ENCODE measurements around the gene L3MBTL4.
"Not testable (repeated sequence)": the region's sequence is repeated elsewhere in the genome, so short reads cannot be mapped to it uniquely, and the experiment has no call there.

The L3MBTL4 gene

DNA sequence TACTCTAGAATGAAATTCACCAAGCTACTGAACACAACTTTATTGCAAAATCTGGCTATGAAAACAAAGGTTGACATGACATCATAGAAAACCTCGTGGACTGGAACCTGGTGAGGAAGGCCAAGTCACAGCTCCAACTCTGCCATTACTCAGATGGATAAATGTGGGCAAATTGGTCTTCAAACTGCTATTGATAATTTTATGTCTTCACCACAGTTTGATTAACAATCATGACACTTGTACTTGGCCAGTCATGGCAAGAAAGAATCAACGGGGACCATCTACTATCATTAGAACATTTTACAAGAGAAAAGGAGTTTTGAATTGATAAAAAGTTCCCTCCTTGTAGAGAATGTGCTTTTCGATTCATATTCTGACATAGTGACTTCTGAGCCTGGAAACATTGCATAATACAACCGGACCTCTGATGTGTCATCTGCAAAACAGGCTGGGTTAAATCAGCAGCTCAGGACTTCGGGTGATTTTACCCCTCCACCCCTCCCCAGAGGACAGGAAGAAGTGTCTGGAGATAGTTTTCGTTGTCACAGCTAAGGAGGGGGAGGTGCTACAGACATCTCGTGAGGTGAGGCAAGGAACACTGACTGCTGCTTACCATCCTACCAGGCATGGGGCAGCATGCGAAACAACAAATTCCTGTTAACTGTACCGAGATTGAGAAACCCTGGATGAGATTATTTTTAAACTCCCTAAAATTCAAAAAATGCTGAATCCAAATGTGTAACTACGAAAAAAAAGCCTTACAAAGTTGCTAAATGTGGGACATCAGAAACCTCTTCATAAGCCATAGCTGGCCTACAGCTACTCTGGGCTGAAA is 8.4 kb downstream of the L3MBTL4 start:
- DNase-seq: no peak

DNA sequence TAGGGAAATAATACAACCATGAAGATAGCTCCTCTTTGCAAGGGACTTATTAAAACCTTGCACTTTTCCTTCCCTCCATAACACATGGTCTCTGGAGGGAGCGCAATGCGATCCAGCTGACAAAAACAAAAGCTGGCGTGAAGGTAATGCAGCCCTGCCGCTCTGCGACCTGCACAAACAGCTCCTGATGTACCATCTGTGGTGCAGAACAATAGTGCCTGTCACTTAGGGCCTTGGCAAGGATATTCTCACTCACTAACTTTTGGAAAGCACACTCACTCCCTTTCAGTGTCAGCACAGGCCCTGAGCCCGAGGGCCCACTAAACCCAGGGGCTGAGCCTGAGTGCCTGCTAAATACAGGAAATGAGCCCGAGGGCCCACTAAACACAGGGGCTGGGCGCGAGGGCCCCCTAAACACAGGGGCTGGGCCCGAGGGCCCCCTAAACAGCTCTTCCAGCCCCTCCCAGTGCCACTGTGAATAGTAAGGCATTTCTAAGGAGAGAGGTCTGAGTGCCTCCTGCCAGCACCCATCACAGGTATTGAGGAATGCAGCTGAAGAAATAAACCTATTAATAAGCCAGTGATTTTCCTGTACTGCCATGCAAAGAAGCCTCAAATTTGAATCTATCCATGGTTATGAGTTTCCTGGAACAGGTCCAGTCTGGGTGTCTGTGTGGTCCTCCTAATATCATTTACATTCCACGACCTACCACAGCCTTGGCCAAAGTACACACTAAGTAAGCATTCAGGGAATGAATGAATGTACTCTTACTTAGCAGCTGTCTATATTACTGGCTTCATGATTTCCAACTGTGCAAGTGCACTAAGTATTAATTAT is 9.3 kb downstream of the L3MBTL4 start:
- DNase-seq: no peak

DNA sequence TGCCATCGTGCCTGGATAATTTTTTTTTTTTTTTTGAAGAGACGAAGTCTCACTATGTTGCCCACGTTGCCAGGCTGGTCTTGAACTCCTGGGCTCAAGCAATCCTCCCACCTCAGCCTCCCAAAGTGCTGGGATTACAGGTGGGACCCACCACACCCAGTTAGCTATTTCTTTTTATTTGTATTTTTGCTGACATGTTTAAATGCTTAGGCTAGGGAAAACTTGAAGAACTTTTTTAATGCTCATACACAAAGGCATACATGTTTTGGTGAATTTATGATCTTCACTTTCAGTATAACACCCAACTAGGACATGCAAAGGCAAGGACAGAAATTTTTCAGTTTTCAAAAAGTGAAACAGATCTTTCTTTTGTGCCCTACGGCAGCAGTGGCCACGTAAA is 9.9 kb downstream of the L3MBTL4 start:
- DNase-seq: no peak

DNA sequence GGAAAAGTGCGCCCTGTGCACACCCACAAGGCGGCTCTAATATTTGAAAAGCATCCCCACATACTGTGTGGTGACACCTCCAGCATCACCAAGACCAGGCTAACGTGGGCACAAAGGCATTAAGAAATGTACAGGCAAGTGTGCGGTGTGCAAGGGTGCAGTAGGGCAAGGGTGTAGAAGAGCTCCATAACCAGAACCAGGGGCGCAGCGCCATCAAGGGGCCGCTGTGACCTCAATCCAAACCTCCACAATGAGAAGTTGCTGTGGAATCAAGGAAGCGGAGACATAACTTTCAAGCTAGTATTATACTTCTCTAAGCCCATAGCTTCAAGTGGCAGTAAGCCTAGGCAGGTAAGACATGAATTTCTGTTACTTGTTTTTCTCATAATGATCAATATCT is 13.0 kb downstream of the L3MBTL4 start:
- no peak for DNase-seq

DNA sequence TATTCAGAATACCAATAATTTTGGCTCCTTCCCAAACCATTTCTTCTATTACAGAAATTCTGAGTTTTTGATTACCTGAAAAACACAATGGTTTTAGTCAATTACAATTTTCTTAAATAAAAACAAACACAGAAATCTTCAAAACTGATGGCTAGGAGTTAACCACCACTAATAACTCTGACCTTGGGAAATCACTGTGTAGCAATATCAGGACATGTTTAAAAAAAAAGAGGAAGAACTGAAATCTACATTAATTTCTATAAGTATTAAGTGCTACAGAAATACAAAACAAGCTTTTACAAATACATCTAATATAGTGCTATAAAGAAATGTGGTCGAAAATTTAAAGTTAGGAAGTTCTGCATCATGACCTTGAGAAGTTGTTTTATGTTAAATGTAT is 14.9 kb downstream of the L3MBTL4 start:
- DNase-seq: no peak

DNA sequence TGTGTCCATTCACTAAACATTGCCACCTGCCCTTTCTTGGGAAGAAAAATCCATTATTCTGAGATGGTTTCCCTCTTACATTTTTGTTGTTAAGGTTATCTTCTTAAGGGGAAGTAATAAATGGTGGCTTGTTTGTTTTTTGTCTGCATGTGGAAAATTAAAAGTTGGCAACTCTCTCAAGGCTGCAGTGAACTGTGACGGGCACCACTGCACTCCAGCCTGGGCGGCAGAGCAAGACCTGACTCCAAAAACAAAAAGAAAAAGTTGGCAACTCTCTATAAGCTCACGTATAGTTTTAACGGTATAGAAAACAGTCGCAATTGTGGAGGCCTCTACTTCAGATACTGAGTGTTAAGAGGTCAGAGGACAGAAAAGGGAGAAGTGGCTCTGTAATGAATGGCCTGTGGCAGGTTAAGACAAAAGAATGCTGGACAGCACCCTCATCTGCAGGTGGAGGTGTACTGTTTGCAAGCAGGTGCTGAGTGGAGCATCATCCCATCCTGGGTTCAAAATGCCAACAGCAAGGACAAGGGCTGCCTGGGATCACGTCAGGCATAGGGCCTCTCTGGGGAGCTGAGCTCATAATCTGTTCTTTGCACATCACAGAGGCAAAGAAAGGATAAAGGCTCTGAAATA is 16.7 kb downstream of the L3MBTL4 start:
- no peak for DNase-seq

DNA sequence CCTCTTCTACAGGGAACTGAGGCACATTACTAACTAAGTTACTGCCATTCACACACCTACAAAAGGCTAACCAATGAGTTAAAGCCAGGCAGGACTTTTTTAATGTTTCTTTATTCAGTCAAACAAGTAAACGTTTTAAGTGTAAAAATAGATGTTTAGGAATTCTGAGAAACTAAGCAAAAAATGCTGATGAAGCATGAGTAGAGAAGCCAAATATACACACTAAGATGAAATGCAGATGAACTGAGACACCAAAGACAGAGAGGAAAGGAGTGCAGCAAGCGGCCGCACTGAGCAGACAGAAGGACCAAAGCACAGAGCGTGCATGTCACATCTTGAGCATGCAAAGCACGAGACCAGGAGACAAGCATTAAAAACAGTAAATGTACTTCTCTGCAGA is 17.9 kb downstream of the L3MBTL4 start:
- no peak for DNase-seq

DNA sequence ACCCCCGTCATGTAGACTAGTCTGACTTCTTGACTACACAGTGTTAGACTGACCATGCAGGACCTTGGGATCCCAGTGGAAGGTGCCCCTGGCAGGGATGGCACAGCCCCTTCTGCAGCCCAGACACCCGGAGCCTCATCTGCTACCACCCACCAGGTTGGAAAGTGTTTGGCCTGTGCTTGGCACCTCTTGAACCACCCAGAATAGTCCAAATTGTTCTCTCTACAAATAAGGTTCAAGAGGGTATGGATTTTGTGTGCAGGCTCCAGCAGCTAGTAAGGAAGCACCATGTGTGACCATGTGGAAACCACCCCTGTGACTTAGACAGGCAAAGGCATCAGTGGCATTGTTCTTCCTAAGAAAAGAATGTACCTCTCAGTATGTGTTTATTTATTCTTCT is 18.4 kb downstream of the L3MBTL4 start:
- DNase-seq: no peak

DNA sequence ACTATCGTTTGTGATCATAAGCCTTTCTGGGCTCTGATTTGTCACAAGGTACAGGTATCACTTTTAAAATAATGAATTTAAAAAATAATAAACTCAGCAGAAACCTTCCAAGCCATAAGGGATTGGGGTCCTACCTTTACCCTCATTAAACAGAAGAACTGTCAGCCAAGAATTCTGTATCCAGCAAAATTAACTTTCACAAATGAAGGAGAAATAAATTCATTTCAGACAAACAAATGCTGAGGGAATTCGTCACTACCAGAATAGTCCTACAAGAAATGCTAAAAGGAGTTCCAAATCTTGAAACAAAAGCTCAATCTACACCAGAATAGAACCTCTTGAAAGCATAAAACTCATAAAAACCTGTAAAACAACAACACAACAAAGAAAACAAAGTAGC is 25.7 kb downstream of the L3MBTL4 start:
- DNase-seq: no peak

DNA sequence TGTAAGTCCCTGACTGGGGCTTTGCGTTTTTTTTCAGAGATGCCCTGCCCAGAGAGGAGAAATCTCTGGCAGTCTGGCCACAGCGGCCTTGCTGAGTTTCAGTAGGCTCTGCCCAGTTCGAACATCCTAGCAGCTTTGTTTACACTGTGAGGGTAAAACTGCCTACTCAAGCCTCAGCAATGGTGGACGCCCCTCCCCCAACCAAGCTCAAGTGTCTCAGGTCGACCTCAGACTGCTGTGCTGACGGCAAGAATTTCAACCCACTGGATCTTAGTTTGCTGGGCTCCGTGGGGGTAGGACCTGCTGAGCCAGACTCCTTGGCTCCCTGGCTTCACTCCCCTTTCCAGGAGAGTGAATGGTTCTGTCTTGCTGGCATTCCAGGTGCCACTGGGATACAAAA is 31.7 kb downstream of the L3MBTL4 start:
- no peak for DNase-seq

DNA sequence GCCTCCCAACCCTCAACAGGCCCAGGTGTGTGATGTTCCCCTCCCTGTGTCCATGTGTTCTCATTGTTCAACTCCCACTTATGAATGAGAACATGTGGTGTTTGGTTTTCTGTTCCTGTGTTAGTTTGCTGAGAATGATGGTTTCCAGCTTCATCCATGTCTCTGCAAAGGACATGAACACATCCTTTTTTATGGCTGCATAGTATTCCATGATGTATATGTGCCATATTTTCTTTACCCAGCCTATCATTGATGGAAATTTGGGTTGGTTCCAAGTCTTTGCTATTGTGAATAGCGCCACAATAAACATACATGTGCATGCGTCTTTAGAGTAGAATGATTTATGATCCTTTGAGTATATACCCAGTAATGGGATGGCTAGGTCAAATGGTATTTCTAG is 37.2 kb downstream of the L3MBTL4 start:
- not testable (repeated sequence) for DNase-seq

DNA sequence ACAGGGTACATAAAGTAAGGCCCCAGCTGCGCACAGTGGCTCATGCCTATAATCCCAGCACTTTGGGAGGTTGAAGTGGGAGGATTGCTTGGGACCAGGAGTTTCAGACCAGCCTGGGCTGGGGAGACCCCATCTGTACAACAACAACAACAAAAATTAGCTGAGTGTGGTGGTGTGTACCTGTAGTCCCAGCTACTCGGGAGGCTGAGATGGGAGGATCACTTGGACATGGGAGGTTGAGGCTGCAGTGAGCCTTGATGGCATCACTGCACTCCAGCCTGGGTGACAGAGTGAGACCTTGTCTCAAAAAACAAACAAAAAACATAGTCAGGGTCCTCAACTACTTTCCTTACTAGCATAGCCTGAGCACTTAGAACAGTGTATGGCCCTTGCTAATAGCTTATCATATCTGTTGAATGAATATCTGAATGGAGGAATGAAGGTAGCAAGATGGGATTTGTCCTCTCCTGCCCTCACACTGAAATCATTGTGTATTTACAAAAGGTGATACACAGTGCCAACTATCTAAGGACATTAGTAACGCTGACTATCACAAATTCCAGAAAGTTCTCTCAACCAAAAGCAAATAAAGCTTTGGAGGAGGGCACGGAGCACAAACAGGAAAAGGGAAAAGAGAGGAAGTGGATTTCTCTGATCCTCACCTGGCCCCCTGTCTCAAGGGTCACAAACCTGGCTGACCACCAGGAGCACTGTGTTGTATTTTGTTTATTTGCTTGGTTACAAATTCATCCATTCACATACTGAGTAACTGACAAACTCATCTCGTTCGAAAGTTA is 38.1 kb downstream of the L3MBTL4 start:
- no peak for DNase-seq

DNA sequence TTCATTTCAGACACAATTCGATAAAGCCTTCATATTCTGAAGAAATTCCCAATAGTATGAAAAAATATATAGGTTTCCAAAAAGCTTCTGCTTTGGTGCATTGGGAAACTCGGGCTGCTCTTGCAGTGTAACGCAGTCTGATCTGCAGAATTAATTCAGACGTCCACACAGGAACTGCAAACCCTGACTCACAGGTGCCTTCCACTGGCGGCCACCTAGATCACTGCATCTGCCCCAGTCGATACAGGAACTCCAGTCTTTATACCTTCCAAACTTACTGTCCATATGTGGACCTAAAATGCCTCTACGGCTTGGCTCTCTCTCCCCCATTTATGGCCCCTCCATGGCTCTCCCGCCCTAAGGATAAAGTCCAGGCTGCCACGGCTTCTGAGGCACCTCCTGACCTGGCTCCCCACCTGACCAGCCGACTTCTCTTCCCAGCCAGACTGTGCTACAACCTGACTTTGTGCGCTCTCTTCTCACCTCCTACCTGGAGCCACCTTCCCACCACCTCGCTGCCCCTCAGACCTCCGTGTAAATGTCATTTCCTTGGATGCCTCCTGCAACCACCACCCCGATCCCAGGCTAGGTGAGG is 39.7 kb downstream of the L3MBTL4 start:
- no peak for DNase-seq

DNA sequence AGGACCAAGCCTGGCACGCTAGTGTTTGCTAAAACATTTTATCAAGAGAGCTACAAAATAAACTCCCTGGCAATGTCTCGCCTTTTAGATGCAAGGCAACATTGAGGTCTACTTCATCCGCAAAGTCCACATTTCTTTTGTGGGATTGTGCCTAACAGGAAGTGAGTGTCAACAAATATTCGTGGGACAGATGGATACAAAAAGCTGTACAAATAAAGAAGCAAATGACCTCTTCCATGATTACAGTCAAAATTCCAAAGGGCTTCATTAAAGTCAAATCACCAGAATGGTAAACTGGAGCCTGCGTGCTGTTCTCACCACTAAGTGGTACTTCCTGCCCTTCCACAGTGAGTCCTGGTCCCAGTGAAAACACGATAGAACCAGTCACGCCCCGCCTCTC is 40.4 kb downstream of the L3MBTL4 start:
- no peak for DNase-seq

DNA sequence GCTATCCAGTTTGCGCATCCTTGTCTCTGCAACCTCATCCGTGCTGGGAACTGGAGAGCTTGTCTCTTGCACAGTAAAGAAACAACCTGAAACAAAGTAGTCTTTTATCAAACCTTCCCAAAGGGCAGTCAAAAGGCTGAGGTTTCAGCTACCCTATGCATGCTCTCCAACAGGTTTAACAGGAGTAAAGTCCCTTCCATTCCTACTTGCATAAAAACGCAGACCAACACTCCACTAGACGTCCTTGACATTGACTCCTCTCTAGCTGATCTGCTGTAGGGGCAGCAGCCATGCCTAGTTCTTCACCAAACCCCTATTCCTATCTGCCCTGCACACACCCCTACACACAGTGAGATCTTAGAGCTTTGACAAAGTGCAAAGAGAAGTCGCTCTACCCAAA is 41.5 kb downstream of the L3MBTL4 start:
- no peak for DNase-seq

DNA sequence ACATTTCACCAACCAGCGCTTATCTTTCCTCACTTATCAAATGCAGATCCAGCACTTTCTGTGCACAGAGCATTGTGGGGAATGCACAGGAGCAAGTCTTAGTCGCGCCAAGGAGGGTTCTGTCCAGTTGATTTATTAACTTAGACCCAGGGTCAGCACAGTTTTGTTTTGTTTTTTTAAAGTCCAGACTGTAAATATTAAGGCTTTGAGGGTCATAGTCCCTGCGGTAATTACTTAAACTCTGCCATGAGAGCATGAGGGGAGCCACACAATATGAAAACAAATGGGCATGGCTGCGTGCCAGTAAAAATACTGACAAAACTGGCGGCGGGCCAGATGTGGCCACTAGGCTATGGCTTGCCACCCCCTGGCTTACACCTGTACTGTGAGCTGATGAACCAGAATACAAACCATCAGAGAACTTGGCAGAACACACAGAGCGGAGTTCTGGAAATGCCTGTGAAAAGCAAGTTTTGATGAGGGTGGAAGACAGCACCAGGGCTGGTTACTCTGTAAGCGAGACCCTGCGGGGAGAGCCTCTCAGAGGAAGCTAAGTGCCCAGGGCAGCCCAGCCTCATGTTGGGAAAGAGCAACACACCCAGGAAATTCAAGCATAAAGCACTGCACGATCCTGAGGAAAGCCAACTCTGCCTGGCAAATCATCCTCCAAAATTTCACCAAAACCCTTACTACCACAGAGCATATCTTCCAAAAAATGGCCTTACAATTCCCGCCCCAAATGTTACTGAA is 43.6 kb downstream of the L3MBTL4 start:
- DNase-seq: no peak

DNA sequence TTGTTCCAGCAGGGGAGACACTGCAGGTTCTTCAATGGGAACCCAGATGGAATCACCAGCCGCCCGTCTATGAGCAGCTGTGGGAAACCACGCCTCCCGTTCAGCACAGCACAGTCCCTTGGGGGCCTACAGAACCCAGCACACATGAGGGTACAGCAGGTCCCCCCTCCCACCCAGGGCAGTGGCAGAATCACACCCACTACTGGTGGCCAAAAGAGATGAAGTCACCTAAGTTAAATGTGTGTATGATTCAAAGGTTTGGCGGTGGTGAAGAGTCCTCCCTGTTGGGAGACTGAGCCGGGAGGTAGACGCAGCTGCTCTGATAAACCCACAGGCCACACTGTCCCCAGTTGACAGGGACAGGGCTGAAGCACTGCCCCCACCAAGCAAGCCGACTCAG is 44.3 kb downstream of the L3MBTL4 start:
- DNase-seq: no peak

DNA sequence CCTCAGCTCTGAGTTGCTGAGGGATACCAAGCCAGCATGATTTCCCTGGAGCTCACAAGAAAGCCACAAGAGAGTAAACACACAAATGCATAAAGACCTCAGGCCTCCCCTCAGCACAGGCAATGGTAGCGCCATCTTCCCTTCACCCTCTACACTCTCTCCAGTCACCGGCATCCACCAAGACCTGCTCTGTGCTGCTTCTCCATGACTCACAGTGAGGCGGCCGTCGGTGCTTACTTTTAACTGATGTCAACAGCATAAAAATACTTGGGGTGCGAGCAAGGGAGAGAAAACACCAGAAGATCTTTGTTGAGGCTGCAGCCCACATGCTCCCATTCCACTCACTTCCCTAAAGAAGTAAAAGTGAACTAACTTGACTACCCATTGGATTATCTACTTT is 46.7 kb downstream of the L3MBTL4 start:
- DNase-seq: no peak

DNA sequence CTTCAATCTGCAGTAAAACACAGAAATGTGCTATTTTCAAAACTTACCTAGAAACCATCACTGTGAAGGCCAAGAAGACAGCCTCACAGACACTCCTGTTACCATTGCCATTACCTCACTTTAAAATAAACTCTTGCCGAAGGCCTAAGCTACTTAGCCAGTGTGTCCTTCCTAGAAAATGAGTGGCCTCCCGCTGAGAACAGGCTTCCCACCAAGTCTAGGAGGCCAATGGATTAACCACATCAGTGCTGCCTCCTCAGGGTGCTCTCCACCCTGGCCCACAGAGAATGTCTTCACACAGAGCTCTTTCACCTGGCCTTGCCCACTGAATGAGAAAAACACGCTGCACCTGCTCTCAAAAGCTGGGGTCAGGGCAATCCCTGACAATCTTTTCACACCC is 47.5 kb downstream of the L3MBTL4 start:
- DNase-seq: no peak

DNA sequence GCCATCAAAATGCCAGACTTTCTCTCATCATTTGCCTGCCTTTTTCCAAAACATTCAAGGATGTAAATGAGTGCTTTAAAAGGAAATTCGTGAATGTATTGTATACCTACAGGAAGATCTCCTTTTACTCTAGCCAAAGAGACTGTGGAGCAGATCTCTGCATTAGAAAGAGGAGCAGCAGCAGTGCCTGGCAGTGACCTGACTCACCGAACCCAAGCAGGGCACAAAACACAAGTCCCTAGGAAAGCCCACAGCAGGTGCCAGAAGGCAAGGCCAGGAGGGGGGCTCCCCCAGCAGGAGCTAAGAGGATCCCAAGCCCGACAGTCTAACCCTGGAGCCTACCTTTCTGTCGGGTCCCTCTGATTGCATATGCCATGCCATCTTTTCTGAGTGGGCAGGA is 47.9 kb downstream of the L3MBTL4 start:
- DNase-seq: no peak

DNA sequence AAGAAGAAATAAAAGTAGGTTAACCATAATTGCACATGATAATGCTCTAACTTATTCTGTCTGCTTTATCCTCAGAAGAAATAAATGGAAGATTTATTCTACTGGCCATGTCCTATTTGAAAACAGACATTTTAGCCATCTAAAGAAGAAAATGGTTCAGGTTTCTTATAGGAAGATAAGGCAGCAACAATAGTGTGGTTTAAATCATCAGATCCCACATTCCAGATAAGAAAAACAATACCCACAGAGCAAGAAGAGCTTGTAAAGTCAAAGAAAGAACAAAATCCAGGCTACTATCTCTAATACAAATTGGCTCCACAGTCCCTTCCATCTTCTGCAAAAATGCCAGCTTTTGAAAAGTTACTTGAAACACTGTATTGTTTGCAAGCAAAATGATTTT is 49.3 kb downstream of the L3MBTL4 start:
- no peak for DNase-seq

DNA sequence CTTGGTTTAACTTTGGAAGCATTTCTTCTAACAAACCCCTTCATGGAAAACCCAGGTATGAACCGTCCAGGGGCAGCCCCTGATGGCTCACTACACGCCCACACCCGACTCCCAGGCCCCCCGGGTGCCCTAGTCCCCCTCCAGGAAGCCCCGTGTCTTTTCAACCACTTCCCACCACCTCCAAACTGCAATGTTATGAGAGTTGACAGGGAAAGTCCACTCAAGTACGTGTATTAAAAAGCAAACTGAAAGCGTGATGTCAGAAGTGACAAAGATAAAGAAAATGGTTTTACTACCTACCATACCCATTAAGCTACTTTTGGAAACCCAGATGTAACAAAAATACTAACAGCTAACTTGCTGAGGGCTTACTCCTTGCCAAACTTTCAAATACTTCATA is 51.5 kb downstream of the L3MBTL4 start:
- DNase-seq: no peak
